AG04449 (cell line): ENCODE data around the gene CHCHD3.
"Not testable (repeated sequence)": the region's sequence is repeated elsewhere in the genome, so short reads cannot be mapped to it uniquely, and the experiment has no call there.

Source experiments
- CTCF ChIA-PET: fragments of 350-600 bp; formaldehyde crosslinking; extraction: SDS; loops from one replicate; lab custom pipeline; 2021; ENCODE audit warnings: antibody characterized with exemption; lab: Yijun Ruan, JAX
- POLR2A ChIA-PET: fragments of 400-600, 350-600 bp; formaldehyde crosslinking; extraction: SDS; loops from one replicate; lab custom pipeline; 2020; ENCODE audit warnings: antibody characterized with exemption, inconsistent platforms; lab: Yijun Ruan, JAX
- DNase-seq: peaks from one replicate; pipeline ENCODE4 v3.0.0-alpha.2; 2010; ENCODE audit warnings: low read depth, low spot score
- H3K4me3 ChIP-seq: 2 replicates; pipeline ENCODE4 v1.5.1; 2011; ENCODE audit warnings: low read depth, mild to moderate bottlenecking, control low read depth, low read length
- TF ChIP-seq, protein P1 (sequence below): IDR thresholded peaks from one replicate; pipeline ENCODE4 v1.5.1; 2011; ENCODE audit warnings: mild to moderate bottlenecking, moderate library complexity, low read length, control low read depth, inconsistent platforms; ENCODE audit not compliant: insufficient read depth; ENCODE audit errors: missing control alignments

CHCHD3 gene

DNA sequence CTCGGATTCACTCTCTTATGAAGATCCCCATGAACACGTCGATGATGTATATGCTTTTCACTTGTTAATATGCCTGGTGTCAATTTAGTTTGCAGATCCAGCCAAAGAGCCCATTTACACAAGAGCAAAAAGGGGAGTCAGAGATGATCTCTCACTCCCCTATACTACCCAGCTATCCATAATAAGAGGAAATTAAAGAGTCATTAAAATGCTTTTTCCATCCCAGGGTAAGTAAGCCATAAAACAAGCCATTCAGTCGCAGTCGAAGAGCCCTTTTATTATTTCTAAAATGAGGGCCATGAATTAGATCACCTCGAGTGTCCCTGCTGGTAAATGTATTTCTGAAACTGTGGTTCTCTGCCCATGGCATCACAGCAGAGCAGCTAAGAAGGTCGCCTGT, 41.2 kb downstream of the CHCHD3 start:
- TF ChIP-seq, protein P1, sequence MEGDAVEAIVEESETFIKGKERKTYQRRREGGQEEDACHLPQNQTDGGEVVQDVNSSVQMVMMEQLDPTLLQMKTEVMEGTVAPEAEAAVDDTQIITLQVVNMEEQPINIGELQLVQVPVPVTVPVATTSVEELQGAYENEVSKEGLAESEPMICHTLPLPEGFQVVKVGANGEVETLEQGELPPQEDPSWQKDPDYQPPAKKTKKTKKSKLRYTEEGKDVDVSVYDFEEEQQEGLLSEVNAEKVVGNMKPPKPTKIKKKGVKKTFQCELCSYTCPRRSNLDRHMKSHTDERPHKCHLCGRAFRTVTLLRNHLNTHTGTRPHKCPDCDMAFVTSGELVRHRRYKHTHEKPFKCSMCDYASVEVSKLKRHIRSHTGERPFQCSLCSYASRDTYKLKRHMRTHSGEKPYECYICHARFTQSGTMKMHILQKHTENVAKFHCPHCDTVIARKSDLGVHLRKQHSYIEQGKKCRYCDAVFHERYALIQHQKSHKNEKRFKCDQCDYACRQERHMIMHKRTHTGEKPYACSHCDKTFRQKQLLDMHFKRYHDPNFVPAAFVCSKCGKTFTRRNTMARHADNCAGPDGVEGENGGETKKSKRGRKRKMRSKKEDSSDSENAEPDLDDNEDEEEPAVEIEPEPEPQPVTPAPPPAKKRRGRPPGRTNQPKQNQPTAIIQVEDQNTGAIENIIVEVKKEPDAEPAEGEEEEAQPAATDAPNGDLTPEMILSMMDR, result no peak
- no peak overlapping the region for H3K4me3 ChIP-seq
- ChIA-PET POLR2A (no interaction called here), CTCF (interaction anchor here (1.4 to 1.6 kb wide), 2 partner anchors 11 kb away, joined by 4 read pairs; no protein-coding TSS in a partner anchor)
- no peak for DNase-seq

DNA sequence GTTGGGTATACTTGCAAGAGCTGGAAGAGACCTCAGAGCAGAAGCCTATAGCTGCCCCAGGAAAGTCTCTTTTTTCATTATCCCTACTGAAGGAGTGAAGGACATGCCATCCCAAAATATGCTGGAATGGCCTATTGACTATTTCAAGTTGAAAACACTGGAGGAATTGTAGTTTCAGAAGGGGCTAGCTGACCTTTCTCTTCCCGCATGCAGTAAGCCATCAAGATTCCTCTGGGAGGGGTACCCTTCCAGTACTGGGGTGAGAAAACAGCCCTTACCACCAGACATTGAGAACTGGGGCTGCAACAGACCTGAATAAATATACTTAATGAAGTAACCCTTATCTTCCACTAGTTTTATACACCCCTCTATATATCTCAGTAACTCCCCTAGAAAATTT, 41.7 kb downstream of the CHCHD3 start:
- TF ChIP-seq, protein P1, result no peak
- CTCF ChIA-PET, result interaction anchor here (1.6 to 3.9 kb wide), 2 partner anchors 11 kb away, joined by 4 to 12 read pairs; no protein-coding TSS in a partner anchor
- DNase-seq, result no peak
- no peak overlapping the region for H3K4me3 ChIP-seq
- POLR2A ChIA-PET, result no interaction called here

DNA sequence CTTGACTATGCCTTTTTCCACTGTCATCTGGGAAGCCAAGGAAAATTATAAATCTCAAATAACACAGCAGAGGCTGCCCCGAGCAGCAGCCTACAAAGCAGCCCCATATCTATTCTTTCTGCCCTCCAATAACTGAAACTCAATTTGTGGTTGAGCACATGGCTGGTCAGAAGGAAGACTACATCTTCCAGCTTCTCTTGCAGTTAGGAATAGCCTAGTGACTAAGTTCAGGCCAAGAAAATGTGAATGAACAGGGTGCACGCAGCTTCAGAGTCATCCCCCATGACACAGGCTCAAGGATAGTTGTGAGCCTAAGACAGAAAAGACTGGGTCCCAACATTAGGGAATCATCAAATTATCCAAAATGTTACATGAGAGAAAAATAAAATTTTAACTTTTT, 42.3 kb downstream of the CHCHD3 start:
- TF ChIP-seq, protein P1, result no peak
- no peak for DNase-seq
- ChIA-PET CTCF (interaction anchor here (1.6 to 3.9 kb wide), 2 partner anchors 10 to 12 kb away, joined by 4 to 12 read pairs; no protein-coding TSS in a partner anchor), POLR2A (no interaction called here)
- no peak overlapping the region for H3K4me3 ChIP-seq

DNA sequence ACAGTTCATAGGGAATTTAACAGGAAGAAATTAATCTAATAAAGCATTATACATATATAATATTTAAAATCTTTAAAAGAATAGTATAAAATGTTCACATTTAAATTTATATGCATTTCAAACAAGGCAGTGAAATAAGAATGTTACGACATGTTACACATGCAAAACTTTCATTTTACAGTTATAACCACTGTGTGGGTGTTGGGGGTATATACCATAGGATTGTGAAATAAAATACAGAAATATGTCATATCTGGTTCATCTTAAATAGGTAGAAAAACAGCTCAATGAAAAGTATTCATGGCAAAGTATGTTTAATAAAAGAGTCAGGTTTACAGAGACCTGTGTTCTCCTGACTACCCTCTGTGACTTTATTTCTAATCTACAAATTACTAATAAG, 45.6 kb downstream of the CHCHD3 start:
- CTCF ChIA-PET, result no interaction called here
- TF ChIP-seq, protein P1, result no peak
- no peak overlapping the region for H3K4me3 ChIP-seq
- no peak for DNase-seq
- POLR2A ChIA-PET, result no interaction called here

DNA sequence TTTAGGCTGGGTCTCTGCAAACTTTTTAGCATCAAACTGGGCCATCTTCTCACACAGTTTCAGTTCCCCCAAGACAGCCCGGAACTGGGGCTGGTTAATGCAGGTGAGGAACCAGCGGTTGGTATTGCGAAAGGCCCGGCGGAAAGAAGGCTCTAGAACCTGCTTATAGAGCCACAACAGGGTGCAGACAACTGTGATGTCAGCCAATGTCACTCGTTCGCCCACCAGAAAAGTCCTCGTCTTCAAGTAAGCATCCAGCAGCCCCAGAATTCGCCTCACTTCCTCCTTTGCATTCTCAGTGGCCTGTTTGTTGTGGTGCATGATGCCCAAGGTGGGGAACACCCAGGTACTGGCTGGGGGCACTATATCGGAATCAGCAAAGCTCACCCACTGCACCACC, 46.6 kb downstream of the CHCHD3 start:
- CTCF ChIA-PET, H3K4me3 ChIP-seq, POLR2A ChIA-PET, DNase-seq: not testable (repeated sequence)

DNA sequence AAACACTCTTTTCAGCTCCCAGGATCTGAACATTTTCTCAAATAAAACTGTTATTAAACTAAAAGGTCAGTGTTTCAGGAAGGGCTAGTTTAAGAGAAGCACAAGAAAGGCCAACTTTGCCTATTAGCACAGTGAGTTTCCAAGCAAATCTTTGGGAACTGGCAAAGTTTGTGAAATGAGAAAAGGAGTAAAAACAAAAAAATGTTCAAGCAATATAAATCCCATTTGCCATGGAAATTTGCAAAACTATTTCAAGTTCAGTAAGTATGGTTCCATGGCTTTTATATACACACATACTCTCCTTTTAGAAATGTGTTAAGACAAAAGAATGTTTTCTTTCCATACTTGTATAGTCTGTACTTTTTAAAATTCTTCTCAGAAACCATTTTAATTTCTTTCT, 51.5 kb downstream of the CHCHD3 start:
- CTCF ChIA-PET, result interaction anchor here (1.3 kb wide), 1 partner anchor 10 kb away, joined by 4 read pairs; no protein-coding TSS in a partner anchor
- H3K4me3 ChIP-seq, result no peak overlapping the region
- TF ChIP-seq, protein P1, result no peak
- POLR2A ChIA-PET, result no interaction called here
- DNase-seq, result no peak

DNA sequence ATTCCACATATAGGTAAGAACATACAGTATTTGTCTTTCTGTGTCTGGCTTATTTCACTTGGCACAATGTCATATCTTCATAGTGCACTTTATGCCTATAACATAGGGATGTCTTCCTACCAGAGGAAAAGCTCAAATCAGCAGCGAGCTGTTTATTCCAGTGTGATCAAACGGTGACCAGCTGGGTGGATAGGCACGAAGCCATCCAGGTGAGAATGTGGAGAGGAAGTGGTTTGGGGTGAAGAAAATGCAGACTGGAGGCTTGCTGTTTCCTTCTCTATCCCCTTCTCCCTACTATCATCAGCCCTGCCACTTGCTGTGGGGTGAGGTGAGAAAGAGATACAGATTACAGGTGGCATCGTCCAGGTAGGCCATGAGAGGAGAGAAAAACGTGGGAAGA, 52.4 kb downstream of the CHCHD3 start:
- POLR2A ChIA-PET, result no interaction called here

More for the DNA sequence above, 52.4 kb downstream of the CHCHD3 start:
- CTCF ChIA-PET, result interaction anchor here (1.3 kb wide), 1 partner anchor 11 kb away, joined by 4 read pairs; no protein-coding TSS in a partner anchor
- DNase-seq, result no peak
- H3K4me3 ChIP-seq, result no peak overlapping the region
- TF ChIP-seq, protein P1, result no peak
